ENCODE data around the gene CCDC102A. TPM values are rescaled to one million over a fixed set of nuclear protein-coding genes. Genes with fewer than 3 reads are reported as not detected.

Gene CCDC102A
- total RNA-seq, 1 experiment from 2014 or later, result 5.2 TPM

DNA sequence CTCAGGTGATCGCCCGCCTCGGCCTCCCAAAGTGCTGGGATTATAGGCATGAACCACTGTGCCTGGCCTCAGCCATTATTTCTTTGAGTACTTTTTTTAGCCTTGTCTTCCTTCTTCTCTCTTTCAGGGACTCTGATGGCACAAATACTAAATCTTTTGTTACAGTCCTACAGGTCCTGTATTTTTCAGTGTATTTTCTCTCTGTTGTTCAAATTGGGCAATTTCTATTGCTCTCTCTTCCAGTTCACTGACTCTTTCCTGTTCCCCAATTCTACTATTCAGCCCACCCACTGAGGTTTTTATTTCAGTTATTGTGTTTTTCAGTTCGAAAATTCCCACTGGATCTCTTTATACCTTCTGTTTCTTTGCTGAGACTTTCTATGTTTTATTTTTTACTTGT, 42.6 kb downstream of the CCDC102A start (continued):
- TF ChIP-seq CTCF (IDR thresholded peaks at IDR 0.05) (no peak), PRDM15 (CRISPR knock-in tag; IDR thresholded peaks at IDR 0.05) (no peak)

DNA sequence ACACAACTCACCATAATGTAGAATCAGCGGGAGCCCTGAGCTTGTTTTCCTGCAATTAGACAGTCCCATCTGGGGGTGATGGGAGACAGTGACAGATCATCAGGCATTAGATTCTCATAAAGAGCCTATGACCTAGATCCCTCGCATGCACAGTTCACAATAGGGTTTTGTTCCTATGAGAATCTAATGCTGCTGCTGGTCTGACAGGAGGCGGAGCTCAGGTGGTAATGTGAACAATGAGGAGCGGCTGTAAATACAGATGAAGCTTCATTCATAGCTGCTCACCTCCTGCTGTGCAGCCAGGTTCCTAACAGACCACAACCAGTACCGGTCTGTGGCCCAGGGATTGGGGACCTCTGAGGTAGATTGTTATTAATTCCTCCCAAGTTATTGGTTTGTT, 47.1 kb downstream of the CCDC102A start:
- DNase-seq (ENCODE audit: low spot score), result no peak
- H3K9me3 Mint-ChIP-seq, result peaks cover 15% of the 10 kb centered on the region
- H3K4me3 Mint-ChIP-seq, result no peak overlapping the region
- H3K36me3 Mint-ChIP-seq, result 0 out of 2 replicates have a peak, but pooled peaks cover 4% of the 10 kb centered on the region
- H3K4me1 Mint-ChIP-seq, result peaks cover 16% of the 10 kb centered on the region
- CTCF ChIA-PET, result interaction anchor here (0.6 to 1.6 kb wide), 2 partner anchors 31 to 72 kb away, joined by 4 to 5 read pairs; no protein-coding TSS in a partner anchor
- no peak for ATAC-seq
- POLR2A ChIA-PET, result no interaction called here
- peaks cover 21% of the 10 kb centered on the region for H3K27me3 Mint-ChIP-seq (ENCODE audit: low read depth)
- H3K27ac Mint-ChIP-seq, result no peak overlapping the region
- TF ChIP-seq MYBL2 (CRISPR knock-in tag; IDR thresholded peaks at IDR 0.05) (no peak), ZNF317 (CRISPR knock-in tag; IDR thresholded peaks at IDR 0.05; ENCODE audit: borderline replicate concordance, low read depth) (no peak), E2F5 (CRISPR knock-in tag; IDR thresholded peaks at IDR 0.05) (no peak), ATF2 (CRISPR knock-in tag; IDR thresholded peaks at IDR 0.05; ENCODE audit: borderline replicate concordance, low read depth) (no peak), E2F1 (CRISPR knock-in tag; IDR thresholded peaks at IDR 0.05) (no peak), ERG (CRISPR knock-in tag; IDR thresholded peaks at IDR 0.05) (no peak), ZNF396 (CRISPR knock-in tag; IDR thresholded peaks at IDR 0.05; ENCODE audit: borderline replicate concordance) (no peak), NFYB (CRISPR knock-in tag; conservative IDR thresholded peaks at IDR 0.05; ENCODE audit: low read depth) (no peak), ZNF263 (CRISPR knock-in tag; IDR thresholded peaks at IDR 0.05; ENCODE audit: low read depth) (no peak), ZNF416 (CRISPR knock-in tag; IDR thresholded peaks at IDR 0.05) (no peak), CTCF (IDR thresholded peaks at IDR 0.05) (no peak)
- TF ChIP-seq, protein P1, sequence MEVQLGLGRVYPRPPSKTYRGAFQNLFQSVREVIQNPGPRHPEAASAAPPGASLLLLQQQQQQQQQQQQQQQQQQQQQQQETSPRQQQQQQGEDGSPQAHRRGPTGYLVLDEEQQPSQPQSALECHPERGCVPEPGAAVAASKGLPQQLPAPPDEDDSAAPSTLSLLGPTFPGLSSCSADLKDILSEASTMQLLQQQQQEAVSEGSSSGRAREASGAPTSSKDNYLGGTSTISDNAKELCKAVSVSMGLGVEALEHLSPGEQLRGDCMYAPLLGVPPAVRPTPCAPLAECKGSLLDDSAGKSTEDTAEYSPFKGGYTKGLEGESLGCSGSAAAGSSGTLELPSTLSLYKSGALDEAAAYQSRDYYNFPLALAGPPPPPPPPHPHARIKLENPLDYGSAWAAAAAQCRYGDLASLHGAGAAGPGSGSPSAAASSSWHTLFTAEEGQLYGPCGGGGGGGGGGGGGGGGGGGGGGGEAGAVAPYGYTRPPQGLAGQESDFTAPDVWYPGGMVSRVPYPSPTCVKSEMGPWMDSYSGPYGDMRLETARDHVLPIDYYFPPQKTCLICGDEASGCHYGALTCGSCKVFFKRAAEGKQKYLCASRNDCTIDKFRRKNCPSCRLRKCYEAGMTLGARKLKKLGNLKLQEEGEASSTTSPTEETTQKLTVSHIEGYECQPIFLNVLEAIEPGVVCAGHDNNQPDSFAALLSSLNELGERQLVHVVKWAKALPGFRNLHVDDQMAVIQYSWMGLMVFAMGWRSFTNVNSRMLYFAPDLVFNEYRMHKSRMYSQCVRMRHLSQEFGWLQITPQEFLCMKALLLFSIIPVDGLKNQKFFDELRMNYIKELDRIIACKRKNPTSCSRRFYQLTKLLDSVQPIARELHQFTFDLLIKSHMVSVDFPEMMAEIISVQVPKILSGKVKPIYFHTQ (CRISPR knock-in tag; IDR thresholded peaks at IDR 0.05), result no peak
- TF ChIP-seq, protein P2, sequence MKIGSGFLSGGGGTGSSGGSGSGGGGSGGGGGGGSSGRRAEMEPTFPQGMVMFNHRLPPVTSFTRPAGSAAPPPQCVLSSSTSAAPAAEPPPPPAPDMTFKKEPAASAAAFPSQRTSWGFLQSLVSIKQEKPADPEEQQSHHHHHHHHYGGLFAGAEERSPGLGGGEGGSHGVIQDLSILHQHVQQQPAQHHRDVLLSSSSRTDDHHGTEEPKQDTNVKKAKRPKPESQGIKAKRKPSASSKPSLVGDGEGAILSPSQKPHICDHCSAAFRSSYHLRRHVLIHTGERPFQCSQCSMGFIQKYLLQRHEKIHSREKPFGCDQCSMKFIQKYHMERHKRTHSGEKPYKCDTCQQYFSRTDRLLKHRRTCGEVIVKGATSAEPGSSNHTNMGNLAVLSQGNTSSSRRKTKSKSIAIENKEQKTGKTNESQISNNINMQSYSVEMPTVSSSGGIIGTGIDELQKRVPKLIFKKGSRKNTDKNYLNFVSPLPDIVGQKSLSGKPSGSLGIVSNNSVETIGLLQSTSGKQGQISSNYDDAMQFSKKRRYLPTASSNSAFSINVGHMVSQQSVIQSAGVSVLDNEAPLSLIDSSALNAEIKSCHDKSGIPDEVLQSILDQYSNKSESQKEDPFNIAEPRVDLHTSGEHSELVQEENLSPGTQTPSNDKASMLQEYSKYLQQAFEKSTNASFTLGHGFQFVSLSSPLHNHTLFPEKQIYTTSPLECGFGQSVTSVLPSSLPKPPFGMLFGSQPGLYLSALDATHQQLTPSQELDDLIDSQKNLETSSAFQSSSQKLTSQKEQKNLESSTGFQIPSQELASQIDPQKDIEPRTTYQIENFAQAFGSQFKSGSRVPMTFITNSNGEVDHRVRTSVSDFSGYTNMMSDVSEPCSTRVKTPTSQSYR (CRISPR knock-in tag; IDR thresholded peaks at IDR 0.05), result no peak

Measured in WTC11 (cell line).